Pancreas (tissue), 10 donors: ENCODE measurements around the gene DAB2. TPM values are rescaled to one million over a fixed set of nuclear protein-coding genes. Genes with fewer than 3 reads are reported as not detected.

ENCODE experiments used
- ATAC-seq, 4 donors: fragments of 200-7000 bp; cut with Tn5 transposase; one replicate each; pipeline versions ENCODE4 v1.8.0 to v1.9.1; 2020; ENCODE audit warnings: mild to moderate bottlenecking in 4 of 4, moderate library complexity in 4 of 4
- DNase-seq, 6 donors: peaks; one replicate each; pipeline ENCODE4 v3.0.0-alpha.2; 2020
- FAIRE-seq: peaks from 2 replicates; lab custom pipeline; 2012; peaks lifted over from hg19 to GRCh38; lab: Jason Lieb, UNC
- H3K27ac ChIP-seq, 4 donors: fragments of 200-600 bp; sonication (generic); 1 replicate in 3 of 4; 2 replicates in 1 of 4; pipeline versions ENCODE4 v1.5.0 to v1.8.0; 2020
- H3K27me3 ChIP-seq, 4 donors: fragments of 200-600 bp; one replicate each; pipeline ENCODE4 v1.8.0; 2021
- H3K36me3 ChIP-seq, 3 donors: fragments of 200-600 bp; sonication (generic) in 1 of 3; one replicate each; pipeline versions ENCODE4 v1.5.0 to v1.8.0; 2020 to 2021
- H3K4me1 ChIP-seq, 3 donors: fragments of 200-600 bp; one replicate each; pipeline ENCODE4 v1.8.0; 2021
- H3K4me3 ChIP-seq, 4 donors: fragments of 200-600 bp; sonication (generic) in 2 of 4; one replicate each; pipeline versions ENCODE4 v1.5.0 to v1.8.0; 2020 to 2021
- H3K9me3 ChIP-seq, 4 donors: fragments of 200-600 bp; one replicate each; pipeline ENCODE4 v1.8.0; 2021
- CTCF ChIP-seq, 4 donors: fragments of 200-600 bp; sonication (generic) in 3 of 4; IDR thresholded peaks; one replicate each; pipeline versions ENCODE4 v1.5.0 to v1.8.0; 2021; ENCODE audit warnings: antibody characterized with exemption in 4 of 4
- WGBS, 2 donors: extraction: QIAGEN DNeasy Blood & Tissue Kit; methylation state at CpG; one replicate each; pipeline ENCODE4 v1.1.7; 2013; 5-methylcytosine and 5-hydroxymethylcytosine counted together
- intact Hi-C, 3 donors: fragments of 100-400 bp; cut with DNase I; formaldehyde crosslinking; loops; one replicate each; pipeline versions ENCODE4 v1.11.1 to v1.14.2; 2022
- polyA plus RNA-seq, 2 donors: library from polyadenylated mRNA; stranded (reverse); fragments of 200-250 nt; gene quantifications; one replicate each; pipeline ENCODE4 v1.2.3, GENCODE V29; 2013
- total RNA-seq, 6 donors: library from RNA; stranded (reverse); fragmentation: NEBNext Ultra II Directional in 4 of 6; extraction: Animal tissue kit (Norgen Biotek cat#: 25700) in 4 of 6; gene quantifications; one replicate each; pipeline versions ENCODE4 v1.2.1 to v1.2.4, GENCODE V29; 2021 to 2023
- donor health status: healthy with polysubstance abuse.
- donor health status: DM: no; HTN: no; CAD: no; lungs with moderate emphysema.
- donor health status: DM: no; HTN: no; CAD: no.
- donor health status: control.
- donor health status: control.
- donor health status: Bipolar disorder and iron deficiency.
- donor health status: DM: yes; HTN: yes; CAD: no.
- donor health status: DM: no; HTN: no; CAD: no.
- donor health status: DM: no; HTN: no; CAD: no.
- donor health status: DM: yes; HTN: yes; CAD: no.

Gene DAB2
- total and polyA plus RNA-seq, 8 donors = 12.0 to 53.3 (median 27.2) TPM

- 41 to 50% methylated on average over 12 of the region's 12 CpGs for WGBS, 2 donors
- Histone ChIP-seq H3K27ac (peak overlapping the region in 2 of 4 donors; percentile 47 to 65), H3K9me3 (no peaks in the 10 kb centered on the region), H3K4me1 (peaks cover 0 to 4% (median under 1%) of the 10 kb centered on the region in 3 donors), H3K36me3 (no peaks in the 10 kb centered on the region), H3K27me3 (peaks cover 0 to 5% (median 0%) of the 10 kb centered on the region in 4 donors), H3K4me3 (no peak overlapping the region)
- FAIRE-seq = no peak
- no peak for DNase-seq
- peak; percentile 39 to 65 (median 60) for ATAC-seq
- intact Hi-C loops = no loop called here
- TF ChIP-seq CTCF (IDR thresholded peaks at IDR 0.05) = no peak
These were observed 8.1 kb upstream of the DAB2 start for GRCh38 chr5:39432696-39433530.

GRCh38 chr5:39430461-39430860 is 5.7 kb upstream of the DAB2 start:
- FAIRE-seq (no peak), DNase-seq (no peak), ATAC-seq (no peak)
- no peak overlapping the region for H3K4me3 ChIP-seq
- intact Hi-C loops = no loop called here
- no peak for TF ChIP-seq CTCF (IDR thresholded peaks at IDR 0.05)
- 27 to 58% methylated on average over 2 of the region's 2 CpGs for WGBS, 2 donors
- H3K36me3 ChIP-seq = no peaks in the 10 kb centered on the region
- no peak overlapping the region for H3K27ac ChIP-seq
- H3K27me3 ChIP-seq = peaks cover 0 to 16% (median 0%) of the 10 kb centered on the region in 4 donors
- no peaks in the 10 kb centered on the region for H3K9me3 ChIP-seq
- peaks cover 3 to 6% (median 4%) of the 10 kb centered on the region in 3 donors for H3K4me1 ChIP-seq

- DNase-seq (no peak), FAIRE-seq (no peak), ATAC-seq (no peak)
- Histone ChIP-seq H3K4me3 (no peak overlapping the region), H3K27me3 (peaks cover 0 to 17% (median 0%) of the 10 kb centered on the region in 4 donors), H3K9me3 (no peaks in the 10 kb centered on the region), H3K36me3 (no peaks in the 10 kb centered on the region), H3K4me1 (peaks cover 4 to 9% (median 7%) of the 10 kb centered on the region in 3 donors), H3K27ac (no peak overlapping the region)
- WGBS, 2 donors = 70 to 84% methylated on average over 4 of the region's 4 CpGs
- TF ChIP-seq CTCF (IDR thresholded peaks at IDR 0.05) = no peak
- intact Hi-C loops = no loop called here
These were observed 3.9 kb upstream of the DAB2 start for GRCh38 chr5:39428640-39429039.

GRCh38 chr5:39427633-39428032 is 2.9 kb upstream of the DAB2 start:
- Histone ChIP-seq H3K9me3 (no peaks in the 10 kb centered on the region), H3K27me3 (peaks cover 0 to 17% (median 0%) of the 10 kb centered on the region in 4 donors), H3K4me1 (peaks cover 3 to 9% (median 7%) of the 10 kb centered on the region in 3 donors), H3K36me3 (no peaks in the 10 kb centered on the region), H3K27ac (no peak overlapping the region), H3K4me3 (no peak overlapping the region)
- intact Hi-C loops = no loop called here
- ATAC-seq = no peak
- TF ChIP-seq CTCF (IDR thresholded peaks at IDR 0.05) = no peak
- no peak for DNase-seq
- FAIRE-seq = no peak

- Histone ChIP-seq H3K4me1 (peaks cover 0 to 9% (median 7%) of the 10 kb centered on the region in 3 donors), H3K27ac (peak overlapping the region in 1 of 4 donors; percentile 15), H3K27me3 (peaks cover 0 to 17% (median 0%) of the 10 kb centered on the region in 4 donors), H3K4me3 (no peak overlapping the region), H3K9me3 (no peaks in the 10 kb centered on the region), H3K36me3 (no peaks in the 10 kb centered on the region)
- FAIRE-seq (no peak), DNase-seq (no peak), ATAC-seq (no peak)
- intact Hi-C loops = no loop called here
- TF ChIP-seq CTCF (IDR thresholded peaks at IDR 0.05) = no peak
- WGBS, 2 donors = 13 to 18% methylated on average over 3 of the region's 3 CpGs
These were observed 2.4 kb upstream of the DAB2 start for GRCh38 chr5:39427229-39427628.
